ENCODE data around the gene SSTR3.

DNA sequence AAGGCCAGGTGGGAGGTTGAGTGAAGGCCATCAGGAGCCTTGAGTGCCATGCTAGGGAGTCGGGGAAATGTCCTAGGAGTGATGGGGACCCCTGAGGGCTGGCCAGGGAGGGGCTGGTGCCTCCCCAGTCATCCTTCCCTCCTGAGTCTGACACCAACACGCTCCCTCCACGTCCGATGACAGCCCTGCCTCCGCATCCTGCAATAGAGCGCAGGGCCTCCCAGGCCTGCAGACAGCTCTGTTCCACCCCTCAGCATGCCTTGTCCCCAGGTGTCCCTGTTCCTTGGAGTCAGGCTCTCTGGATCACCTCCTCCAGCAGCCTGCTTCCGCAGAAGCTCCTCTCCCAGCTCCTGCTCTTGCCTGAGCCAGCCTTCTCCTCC, 28.7 kb upstream of the SSTR3 start:
- TF ChIP-seq, protein P1, sequence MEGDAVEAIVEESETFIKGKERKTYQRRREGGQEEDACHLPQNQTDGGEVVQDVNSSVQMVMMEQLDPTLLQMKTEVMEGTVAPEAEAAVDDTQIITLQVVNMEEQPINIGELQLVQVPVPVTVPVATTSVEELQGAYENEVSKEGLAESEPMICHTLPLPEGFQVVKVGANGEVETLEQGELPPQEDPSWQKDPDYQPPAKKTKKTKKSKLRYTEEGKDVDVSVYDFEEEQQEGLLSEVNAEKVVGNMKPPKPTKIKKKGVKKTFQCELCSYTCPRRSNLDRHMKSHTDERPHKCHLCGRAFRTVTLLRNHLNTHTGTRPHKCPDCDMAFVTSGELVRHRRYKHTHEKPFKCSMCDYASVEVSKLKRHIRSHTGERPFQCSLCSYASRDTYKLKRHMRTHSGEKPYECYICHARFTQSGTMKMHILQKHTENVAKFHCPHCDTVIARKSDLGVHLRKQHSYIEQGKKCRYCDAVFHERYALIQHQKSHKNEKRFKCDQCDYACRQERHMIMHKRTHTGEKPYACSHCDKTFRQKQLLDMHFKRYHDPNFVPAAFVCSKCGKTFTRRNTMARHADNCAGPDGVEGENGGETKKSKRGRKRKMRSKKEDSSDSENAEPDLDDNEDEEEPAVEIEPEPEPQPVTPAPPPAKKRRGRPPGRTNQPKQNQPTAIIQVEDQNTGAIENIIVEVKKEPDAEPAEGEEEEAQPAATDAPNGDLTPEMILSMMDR (conservative IDR thresholded peaks at IDR 0.05 in 1 of 2, IDR thresholded peaks at IDR 0.05 in 1 of 2; ENCODE audit: extremely low read depth in 1 of 2, insufficient read depth in 1 of 2, low read depth in 1 of 2, low read length in 2 of 2) = no peak
- TF ChIP-seq EZH2 (IDR thresholded peaks at IDR 0.05; ENCODE audit: borderline replicate concordance, low read length) = no peak
